ENCODE data around the gene DYNLT1.
"Not testable (repeated sequence)": the region's sequence is repeated elsewhere in the genome, so short reads cannot be mapped to it uniquely, and the experiment has no call there.

The DYNLT1 gene

DNA sequence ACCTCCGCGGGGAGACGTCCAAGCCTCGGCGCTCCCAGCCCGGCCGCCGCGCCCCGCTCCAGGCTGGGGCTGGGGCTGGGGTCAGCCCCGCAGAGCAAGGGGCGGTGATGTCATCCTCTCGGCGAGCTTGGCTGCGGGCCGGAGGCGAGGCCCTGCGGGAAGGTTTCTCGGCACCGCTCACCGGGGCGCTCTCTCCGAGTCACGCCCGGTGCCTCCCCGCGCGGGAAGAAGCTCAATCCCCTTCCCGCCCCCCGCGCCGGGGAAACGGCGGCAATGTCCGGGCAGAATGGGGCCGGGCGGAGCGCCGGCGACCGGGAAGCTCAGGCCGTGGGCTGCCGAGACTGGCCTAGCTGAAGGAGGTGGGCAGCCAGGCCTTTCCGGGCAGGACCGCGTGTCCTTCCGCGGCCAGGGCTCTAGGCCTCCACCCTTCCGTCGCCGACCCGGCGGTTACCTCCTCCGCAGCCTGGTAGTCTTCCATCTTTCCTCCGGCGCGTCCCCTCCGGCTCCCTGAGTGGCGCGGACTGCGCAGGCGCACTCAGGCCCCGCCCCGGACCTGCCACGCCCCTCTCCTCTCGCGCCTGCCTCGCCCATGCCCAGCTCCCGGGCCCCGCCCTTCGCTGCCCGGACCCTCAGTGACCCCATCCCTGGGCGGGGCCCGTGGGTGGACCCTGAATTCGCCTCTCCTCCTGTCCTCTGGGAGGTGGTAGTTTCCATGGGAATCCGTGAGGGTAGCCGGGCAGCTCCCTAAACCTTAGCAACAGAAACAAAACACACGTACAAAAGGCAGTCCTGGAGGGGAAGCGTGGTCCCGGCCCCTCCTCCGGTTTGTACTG lies at the start of gene DYNLT1:
Gene DYNLT1 (minus strand): TSS at position 513 of the 833 bp plus-strand sequence. CDS start 35 bp downstream, at position 478.
- in situ Hi-C loops (cut with MboI; ENCODE audit: low sequenced_read_pairs) = no loop called here

DNA sequence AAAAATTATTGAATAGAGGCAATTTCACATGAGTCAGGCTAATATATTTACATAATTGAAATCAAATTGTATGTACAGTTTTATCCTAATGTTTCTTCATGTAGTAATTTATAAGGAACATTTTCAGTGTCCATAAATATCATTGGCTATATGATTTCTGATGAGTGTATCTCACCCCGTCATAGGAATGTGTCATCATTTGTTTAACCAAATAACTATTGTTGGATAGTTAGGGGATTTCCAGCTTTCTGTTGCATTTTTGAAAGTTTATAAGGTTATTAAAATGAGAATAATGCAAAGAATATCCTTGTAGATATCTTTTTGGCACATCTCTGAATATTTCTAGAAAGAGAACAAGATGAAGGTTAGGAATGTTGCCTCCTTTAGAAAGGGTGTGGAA lies 44.3 kb upstream of the DYNLT1 start:
- in situ Hi-C loops (cut with MboI; ENCODE audit: low sequenced_read_pairs) = no loop called here

DNA sequence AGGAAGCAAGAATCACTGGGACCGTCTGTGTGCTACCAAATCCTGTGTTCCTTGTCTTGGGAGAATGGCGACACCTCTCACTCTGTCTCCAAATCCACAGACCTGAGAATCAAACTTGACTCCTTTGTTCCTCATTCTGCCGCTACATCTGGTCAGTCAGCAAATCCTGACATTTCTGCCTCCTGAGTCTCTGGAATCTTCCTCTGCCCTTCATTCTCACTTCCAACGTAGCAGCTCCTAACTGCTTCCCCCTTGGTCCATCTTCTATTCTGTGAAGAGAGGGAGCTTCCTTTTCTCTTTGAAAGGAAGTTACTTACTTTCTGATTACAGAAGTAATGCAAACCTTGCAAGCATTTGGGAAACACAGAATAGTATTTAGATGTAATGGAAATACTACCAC lies 43.0 kb upstream of the DYNLT1 start:
- in situ Hi-C loops (cut with MboI; ENCODE audit: low sequenced_read_pairs) = no loop called here

DNA sequence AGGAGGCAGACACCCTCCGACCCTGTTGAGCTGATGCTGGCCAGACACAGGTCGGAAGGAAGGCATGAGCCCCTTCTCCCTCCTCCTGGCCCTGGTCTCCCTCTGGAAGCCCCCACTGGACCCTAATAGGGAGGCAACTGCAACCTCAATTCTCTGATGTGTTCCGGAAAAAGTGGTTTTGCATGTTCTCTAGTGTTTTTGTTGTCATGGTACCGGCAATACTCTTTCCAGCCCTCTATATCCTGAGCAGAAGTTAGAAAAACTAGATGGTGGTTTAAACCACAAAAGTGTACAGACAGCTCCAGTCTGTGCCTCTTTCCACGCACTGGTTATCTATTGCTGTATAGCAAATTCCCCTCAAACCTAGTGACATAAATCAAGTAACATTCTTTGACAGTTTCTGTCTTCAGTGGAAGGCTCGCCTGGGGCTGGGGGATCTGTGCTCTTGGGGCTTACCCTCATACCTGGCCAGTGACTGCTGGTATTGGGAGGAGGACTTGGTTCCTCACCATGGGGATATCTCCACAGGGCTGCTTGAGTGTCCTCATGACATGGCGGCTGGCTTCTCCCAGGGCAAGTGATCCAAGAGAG lies 42.3 kb upstream of the DYNLT1 start:
- in situ Hi-C loops (cut with MboI; ENCODE audit: low sequenced_read_pairs) = no loop called here

DNA sequence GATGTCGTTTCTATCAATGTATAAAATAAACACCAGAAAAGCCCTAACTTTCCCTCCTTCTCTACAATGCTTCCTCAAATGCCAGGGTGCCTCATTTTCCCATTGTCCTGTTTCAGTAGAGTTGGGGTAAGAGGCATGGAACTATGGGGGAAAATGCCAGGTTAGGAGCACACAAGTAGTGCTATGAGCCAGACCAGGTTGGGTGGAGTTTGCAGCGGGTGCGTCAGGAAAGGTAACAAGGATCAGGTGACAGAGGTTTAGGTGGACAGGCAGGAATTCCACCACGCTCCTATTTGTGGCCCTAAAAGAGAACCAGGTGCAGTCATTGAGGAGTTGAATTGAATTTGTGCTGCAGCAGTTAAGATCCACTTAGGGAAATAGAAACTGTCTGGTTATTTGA lies 41.8 kb upstream of the DYNLT1 start:
- in situ Hi-C loops (cut with MboI; ENCODE audit: low sequenced_read_pairs) = no loop called here

DNA sequence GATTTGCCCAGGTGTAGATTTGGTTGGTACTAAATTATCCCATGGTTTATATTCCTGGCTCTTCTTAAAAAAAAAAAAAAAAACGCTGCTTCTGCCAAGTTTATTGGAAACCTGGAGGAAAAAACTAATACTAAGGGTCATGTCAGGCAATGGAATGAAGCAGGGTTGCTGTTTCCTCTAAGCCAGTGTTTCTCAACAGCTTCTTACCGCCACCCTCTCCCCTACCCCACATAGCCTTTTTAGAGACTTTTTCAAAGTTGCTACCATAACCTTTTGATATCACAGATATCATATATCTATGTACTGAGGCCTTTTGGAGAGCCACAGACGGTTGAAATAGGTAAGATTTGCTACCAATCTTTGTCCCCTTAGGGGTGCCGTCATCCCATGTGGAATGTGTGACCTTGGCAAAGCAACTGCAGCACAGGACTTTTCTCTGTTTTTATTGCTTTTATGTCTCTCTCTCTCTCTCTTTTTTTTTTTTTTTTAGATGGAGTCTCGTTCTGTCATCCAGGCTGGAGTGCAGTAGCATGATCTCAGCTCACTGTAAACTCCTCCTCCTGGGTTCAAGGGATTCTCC lies 40.3 kb upstream of the DYNLT1 start:
- in situ Hi-C loops (cut with MboI; ENCODE audit: low sequenced_read_pairs) = no loop called here

DNA sequence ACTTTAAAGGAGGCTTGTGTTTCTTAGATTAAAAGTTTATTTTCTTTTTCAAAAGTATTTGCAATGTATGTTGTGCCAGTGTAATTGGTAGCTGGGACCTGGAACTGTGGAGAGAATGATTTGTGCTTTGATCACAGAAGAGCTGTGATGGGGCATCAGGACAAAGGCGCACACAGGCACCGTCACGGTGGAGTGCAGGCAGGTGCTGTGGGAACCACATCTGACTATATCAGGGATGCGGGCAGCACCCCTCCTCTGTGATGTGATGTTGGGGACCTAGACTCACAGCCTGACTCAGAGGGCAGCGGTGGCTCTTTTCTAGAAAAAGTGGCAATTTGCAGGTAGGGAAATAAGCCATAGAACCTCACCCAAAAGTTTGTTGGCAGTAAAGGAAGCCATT lies 39.8 kb upstream of the DYNLT1 start:
- in situ Hi-C loops (cut with MboI; ENCODE audit: low sequenced_read_pairs) = no loop called here

DNA sequence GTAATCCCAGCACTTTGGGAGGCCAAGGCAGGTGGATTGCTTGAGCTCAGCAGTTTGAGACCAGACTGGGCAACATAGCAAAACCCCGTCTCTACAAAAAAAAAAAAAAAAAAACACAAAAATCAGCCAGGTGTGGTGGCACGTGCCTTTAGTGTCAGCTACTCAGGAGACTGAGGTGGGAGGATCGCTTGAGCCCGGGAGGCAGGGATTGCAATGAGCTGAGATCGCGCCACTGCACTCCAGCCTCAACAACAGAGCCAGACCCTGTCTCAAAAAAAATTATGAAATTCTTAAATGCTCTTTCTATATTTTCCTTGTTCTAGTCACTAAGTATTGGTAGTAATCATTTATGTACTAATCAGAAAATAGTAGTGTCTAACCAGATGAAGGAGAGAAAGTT lies 35.9 kb upstream of the DYNLT1 start:
- in situ Hi-C loops (cut with MboI; ENCODE audit: low sequenced_read_pairs) = no loop called here

DNA sequence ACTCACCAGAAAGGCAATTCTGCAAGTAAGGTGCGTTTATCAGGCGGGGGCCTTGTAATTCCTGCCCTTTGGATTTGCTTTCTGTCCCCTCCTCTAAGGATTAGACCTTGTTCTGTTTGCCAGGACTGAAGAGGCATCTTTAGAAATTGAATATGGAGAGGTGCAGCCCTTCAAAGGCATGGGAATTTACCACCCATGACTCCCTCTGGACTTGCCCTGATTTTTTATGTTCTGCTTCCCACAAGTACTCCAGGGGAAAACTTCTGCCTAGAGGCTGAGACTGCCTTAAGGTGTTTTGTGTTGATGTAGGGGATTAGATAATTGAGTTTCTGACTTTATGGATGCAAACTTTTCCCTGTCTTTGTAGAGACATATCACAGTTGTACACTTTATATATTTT lies 35.5 kb upstream of the DYNLT1 start:
- in situ Hi-C loops (cut with MboI; ENCODE audit: low sequenced_read_pairs) = no loop called here

DNA sequence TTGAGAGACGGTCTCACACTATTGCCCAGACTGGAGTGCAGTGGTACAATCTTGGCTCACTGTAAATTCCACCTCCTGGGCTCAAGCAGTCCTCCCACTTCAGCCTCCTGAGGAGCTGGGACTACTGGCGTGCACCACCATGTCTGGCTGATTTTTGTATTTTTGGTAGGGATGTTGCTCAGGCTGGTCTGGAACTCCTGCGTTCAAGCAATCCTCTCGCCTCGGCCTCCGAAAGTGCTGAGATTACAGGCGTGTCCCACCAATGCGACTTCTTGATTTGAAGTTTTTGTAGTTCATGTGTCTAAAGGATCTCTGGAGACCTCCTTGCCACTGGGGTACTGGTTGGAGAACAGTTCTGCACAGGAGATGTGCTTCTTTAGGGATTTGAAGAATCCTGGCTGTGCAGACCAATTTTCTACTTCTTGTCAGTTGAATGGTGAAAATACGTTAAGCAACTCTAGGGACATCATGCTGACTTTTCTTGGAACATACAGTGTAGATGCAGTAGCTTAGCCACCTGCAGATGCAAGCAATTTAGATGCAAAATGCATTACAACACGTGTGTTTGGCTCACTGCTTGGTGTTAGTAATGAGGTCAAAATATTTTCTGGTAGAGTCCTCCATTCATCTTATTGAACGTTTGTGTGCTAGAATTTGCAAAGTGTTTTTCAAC lies 33.5 kb upstream of the DYNLT1 start:
- in situ Hi-C loops (cut with MboI; ENCODE audit: low sequenced_read_pairs) = no loop called here

DNA sequence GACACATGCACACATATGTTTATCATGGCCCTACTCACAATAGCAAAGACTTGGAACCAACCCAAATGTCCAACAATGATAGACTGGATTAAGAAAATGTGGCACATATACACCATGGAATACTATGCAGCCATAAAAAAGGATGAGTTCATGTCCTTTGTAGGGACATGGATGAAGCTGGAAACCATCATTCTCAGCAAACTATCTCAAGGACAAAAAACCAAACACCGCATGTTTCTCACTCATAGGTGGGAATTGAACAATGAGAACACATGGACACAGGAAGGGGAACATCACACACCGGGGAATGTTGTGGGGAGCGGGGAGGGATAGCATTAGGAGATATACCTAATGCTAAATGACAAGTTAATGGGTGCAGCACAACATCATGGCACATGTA lies 32.6 kb upstream of the DYNLT1 start:
- in situ Hi-C loops (cut with MboI; ENCODE audit: low sequenced_read_pairs) = not testable (repeated sequence)

DNA sequence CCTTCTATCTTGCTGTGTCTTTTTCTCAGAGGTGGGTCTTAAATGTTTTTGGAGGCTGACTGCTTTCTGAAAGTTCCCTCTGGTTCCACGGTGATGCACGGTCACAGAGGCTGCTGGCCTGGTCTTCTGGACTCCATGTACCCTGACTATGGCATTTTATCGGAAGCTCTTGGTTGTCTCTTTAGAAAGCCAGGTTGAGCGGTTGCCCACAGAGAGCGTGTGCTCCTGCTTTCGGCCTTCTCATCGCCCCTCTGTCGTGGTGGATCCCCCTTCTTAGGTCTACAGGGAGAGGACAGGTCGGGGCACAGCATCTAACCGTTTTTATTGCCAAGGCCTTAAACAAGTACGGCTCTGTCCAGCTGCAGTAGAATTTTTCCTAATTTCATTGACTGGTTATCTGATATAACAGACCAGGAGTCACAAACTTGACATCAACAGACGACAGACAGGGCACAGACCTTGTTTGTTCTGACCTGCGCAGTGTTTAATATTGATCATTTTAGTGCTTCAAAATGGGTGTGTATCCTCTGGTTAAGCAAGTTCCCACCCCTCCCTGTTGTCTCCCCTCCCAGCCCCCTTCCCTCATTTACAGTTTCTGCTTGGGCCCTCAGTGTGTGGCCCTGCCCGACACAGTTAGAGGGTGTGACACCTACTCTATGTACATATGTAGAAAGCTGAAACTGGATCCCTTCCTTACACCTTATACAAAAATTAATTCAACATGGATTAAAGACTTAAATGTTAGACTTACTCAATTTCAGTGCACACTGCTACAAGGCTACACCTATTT lies 30.0 kb upstream of the DYNLT1 start:
- in situ Hi-C loops (cut with MboI; ENCODE audit: low sequenced_read_pairs) = no loop called here

DNA sequence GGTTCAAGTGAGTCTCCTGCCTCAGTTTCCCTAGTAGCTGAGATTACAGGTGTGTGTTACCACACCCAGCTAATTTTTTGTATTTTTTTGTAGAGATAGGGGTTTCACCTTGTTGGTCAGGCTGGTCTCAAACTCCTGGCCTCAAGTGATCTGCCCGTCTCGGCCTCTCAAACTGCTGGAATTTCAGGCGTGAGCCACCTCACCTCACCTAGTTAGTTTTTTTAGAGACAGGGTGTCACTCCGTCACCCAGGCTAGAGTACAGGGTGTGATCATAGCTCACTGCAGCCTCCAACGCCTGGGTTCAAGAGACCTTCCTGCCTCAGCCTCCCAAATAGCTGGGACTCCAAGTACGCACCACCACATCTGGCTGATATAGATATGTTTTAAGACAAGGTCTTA lies 28.2 kb upstream of the DYNLT1 start:
- in situ Hi-C loops (cut with MboI; ENCODE audit: low sequenced_read_pairs) = no loop called here

DNA sequence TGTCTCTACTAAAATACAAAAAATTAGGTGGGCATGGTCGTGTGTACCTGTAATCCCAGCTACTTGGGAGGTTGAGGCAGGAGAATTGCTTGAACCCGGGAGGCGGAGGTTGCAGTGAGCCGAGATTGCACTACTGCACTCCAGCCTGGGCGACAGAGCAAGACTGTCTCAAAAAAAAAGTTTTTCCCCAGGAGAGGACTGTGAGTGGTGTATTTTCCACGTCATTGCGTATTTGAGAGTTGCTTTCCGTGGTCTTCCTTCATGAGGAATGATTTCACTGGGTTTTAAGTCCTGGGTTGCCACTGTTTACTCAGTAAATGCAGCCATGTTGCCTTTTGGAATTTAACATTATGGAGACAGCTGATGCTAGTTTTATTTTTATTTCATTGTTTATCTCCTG lies 27.6 kb upstream of the DYNLT1 start:
- in situ Hi-C loops (cut with MboI; ENCODE audit: low sequenced_read_pairs) = not testable (repeated sequence)

DNA sequence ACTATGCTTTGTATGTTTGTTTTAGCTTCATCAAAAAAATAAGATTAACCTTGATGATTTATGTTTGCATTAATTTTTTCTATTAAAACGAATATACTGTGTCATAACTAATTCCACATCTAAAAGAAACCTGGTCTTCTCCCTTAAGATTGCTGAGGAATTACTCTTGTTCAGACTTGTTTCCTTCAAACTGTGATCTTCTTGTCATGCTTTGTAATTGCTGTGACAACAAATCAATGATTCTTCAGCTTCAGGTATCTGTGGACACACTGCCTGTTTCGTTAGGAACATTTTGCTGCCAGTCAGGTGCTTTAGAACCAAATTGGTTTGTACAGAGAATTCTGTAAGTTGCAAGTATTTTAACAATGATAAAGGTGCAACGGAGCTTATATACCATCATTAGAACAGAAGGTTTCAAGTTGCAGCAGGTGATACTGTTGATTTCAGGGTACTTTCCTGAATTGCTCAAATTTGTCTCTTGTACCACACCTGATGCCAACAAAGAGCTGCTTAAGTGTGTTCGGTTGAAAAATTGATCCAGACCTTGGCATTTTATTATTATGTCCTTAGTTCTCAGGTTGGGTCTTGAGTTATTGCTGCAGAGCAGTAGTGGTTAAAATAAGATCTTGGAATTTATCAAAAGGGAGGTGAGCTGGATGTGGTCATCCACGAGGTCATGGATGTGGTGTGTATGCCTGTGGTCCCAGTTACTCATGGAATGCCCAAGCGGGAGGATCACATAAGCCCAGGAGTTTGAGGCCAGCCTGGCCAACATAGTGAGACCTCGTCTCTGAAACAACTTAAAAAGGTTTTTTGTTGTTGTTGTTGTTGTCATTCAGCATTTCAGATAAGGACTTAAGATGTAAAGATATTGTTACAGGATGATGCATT lies 24.8 kb upstream of the DYNLT1 start:
- in situ Hi-C loops (cut with MboI; ENCODE audit: low sequenced_read_pairs) = no loop called here

DNA sequence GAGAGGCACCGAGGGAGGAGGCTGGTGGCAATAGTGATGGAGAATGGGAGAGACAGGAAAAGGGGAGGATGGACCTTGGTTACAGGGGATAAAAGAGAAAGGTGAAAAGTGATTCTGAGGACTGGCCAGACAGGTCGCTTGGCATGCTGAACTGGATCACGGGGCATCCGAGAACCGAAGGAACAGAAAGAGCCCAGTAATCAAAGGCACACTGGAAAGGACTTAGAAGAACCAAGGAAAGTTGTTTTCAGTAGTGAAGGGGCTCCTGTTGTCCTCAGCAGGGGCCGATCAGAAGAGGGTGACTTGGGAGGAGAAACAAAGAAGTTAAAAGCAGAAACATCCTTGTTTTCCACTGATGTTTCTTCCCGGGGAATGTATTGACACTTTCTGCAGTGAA lies 24.2 kb upstream of the DYNLT1 start:
- in situ Hi-C loops (cut with MboI; ENCODE audit: low sequenced_read_pairs) = no loop called here

DNA sequence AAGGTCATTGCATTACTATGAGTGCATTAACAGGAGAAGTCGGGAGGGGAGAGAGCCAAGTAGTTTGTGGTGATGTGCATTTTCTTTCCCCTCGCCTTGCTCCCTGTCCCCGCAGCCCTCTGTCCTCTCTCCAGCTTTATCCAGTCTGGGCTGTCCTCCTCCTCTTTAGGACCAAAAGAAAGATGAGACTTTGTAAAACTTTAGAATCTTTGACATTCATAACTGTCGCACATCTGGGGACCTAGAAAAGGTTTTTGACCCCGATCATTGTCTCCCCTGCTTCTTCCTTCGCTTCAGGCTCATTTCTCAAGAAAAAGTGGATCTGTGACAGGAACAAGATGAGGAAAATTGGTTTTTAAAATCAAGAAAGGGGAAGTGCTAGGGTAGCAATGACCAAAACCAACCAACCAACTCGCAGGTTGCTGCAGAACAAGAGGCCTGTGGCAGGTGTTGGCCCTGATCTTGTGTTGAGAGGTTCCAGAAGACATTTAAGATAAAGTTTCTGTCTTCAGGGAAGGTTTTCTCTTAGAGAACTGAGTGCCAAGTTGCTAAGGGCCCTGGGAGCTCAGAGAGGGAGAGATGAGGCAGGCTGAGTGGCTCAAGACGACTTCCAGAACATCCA lies 22.9 kb upstream of the DYNLT1 start:
- in situ Hi-C loops (cut with MboI; ENCODE audit: low sequenced_read_pairs) = no loop called here

DNA sequence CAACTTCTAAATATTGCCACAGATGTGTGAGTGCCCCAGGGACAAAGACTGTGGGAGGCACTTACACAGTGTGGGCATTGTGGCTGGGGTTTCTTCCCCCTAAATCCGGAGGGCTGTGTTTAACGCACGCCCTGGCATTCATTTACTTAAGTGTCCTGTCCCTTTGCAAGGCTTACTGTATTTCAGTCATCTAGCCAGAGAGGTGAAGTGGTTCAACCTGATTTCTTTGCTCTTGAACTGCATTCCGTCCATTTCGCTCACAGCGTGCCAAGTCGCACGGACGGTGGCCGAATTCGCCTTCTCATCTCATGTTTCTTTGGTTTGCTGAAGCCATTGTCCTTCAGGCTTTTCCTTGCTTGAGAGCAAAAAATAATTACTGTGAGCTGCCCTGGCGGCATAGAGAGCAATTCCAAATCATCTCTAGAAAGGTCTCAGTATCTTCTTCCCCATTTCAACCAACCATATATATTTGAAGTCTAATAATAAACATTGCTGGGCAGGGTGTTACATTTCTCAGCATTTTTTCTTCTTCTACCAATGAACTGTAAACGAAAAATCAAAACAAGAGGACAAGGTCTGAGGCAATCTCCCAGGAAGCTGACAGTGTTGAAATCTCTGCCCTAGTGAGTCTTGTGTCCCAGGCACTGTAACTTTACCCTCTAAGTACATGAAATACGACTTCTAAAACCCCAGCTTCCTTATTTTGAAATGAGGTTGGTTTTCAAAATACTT lies 22.3 kb upstream of the DYNLT1 start:
- in situ Hi-C loops (cut with MboI; ENCODE audit: low sequenced_read_pairs) = no loop called here

DNA sequence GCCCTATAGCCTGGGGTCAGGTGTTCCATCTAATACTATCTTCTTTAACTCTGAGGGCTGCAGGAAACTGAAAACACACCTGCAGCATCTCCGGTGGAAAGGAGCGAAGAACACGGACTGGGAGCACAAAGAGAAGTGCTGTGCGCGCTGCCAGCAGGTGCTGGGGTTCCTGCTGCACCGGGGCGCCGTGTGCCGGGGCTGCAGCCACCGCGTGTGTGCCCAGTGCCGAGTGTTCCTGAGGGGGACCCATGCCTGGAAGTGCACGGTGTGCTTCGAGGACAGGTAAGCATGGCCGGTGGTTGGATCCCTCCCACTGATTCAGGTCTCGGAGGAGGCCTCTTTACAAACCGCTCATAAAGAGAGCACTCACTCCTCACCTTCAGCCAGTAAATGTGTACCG lies 20.8 kb upstream of the DYNLT1 start:
- in situ Hi-C loops (cut with MboI; ENCODE audit: low sequenced_read_pairs) = no loop called here

All from HL-60/S4 (cell line).